ENCODE data around the gene LYPD6. TPM values are rescaled to one million over a fixed set of nuclear protein-coding genes. Genes with fewer than 3 reads are reported as not detected.

The LYPD6 gene
- total RNA-seq, 1 donor: 4.3 TPM

- TF ChIP-seq CTCF (IDR thresholded peaks at IDR 0.05; ENCODE audit: insufficient read depth, low read depth, low read length): no peak
- H3K4me3 ChIP-seq (ENCODE audit: low read depth, low read length): no peak overlapping the region
- DNase-seq (ENCODE audit: low read depth): no peak
Observed at GRCh38 chr2:149438330-149438960, 108.1 kb downstream of the LYPD6 start.

- TF ChIP-seq CTCF (IDR thresholded peaks at IDR 0.05; ENCODE audit: insufficient read depth, low read depth, low read length): no peak
- H3K4me3 ChIP-seq (ENCODE audit: low read depth, low read length): no peak overlapping the region
- DNase-seq (ENCODE audit: low read depth): peak; percentile 79
Observed at GRCh38 chr2:149441255-149441654, 110.9 kb downstream of the LYPD6 start.

- TF ChIP-seq CTCF (IDR thresholded peaks at IDR 0.05; ENCODE audit: insufficient read depth, low read depth, low read length): no peak
- DNase-seq (ENCODE audit: low read depth): no peak
- H3K4me3 ChIP-seq (ENCODE audit: low read depth, low read length): no peak overlapping the region
Observed at GRCh38 chr2:149442346-149442745, 112.0 kb downstream of the LYPD6 start.

- TF ChIP-seq CTCF (IDR thresholded peaks at IDR 0.05; ENCODE audit: insufficient read depth, low read depth, low read length): no peak
- no peak for DNase-seq (ENCODE audit: low read depth)
- H3K4me3 ChIP-seq (ENCODE audit: low read depth, low read length): no peak overlapping the region
Observed at GRCh38 chr2:149443150-149443549, 112.8 kb downstream of the LYPD6 start.

- no peak overlapping the region for H3K4me3 ChIP-seq (ENCODE audit: low read depth, low read length)
- DNase-seq (ENCODE audit: low read depth): no peak
- no peak for TF ChIP-seq CTCF (IDR thresholded peaks at IDR 0.05; ENCODE audit: insufficient read depth, low read depth, low read length)
Observed at GRCh38 chr2:149446748-149447147, 116.4 kb downstream of the LYPD6 start.

GRCh38 chr2:149448315-149448714 is 117.9 kb downstream of the LYPD6 start:
- no peak for TF ChIP-seq CTCF (IDR thresholded peaks at IDR 0.05; ENCODE audit: insufficient read depth, low read depth, low read length)
- no peak overlapping the region for H3K4me3 ChIP-seq (ENCODE audit: low read depth, low read length)
- no peak for DNase-seq (ENCODE audit: low read depth)

- no peak for DNase-seq (ENCODE audit: low read depth)
- no peak for TF ChIP-seq CTCF (IDR thresholded peaks at IDR 0.05; ENCODE audit: insufficient read depth, low read depth, low read length)
- H3K4me3 ChIP-seq (ENCODE audit: low read depth, low read length): no peak overlapping the region
Observed at GRCh38 chr2:149449017-149449416, 118.6 kb downstream of the LYPD6 start.

Data from fibroblast of villous mesenchyme (primary cell).